ENCODE measurements around the gene ANKRD29. TPM values are rescaled to one million over a fixed set of nuclear protein-coding genes. Genes with fewer than 3 reads are reported as not detected.
"Not testable (repeated sequence)": the region's sequence is repeated elsewhere in the genome, so short reads cannot be mapped to it uniquely, and the experiment has no call there.

ANKRD29 gene
- total RNA-seq, 6 experiments from 2014 or later, result 0.13 to 0.50 (median 0.22) TPM

DNA sequence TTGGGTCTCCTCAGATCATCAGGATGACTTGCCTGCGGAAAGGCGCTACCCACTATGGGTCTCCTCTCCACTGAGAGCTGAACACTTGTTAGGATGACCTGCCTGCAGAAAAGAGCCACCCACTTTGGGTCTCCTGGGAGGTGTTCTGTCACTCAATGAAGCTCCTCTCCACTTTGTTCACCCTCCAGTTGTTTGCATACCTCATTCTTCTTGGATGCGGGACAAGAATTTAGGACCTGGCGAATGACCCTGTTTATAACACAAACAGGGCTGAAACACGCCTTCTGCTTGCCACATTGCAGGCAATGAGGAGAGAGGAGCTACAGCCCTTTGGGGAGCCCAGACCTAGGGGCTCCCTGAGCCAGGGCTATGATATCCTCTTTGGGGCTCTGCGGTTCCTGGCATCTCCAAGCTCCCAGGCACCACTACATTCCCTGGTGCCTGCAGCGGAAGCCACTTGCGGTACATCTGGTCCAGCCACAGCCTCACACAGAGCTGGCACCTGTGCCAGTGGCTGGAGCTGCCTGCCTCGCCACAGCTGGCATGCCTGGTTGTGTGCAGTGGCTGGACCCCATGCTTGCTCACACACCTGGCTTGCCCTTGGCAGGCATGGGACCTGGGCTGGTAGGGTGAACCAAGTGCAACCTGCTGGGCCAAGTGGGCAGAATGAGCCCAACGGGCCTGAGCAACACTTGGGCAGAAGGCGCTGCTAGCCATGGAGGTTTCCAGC is 20.6 kb downstream of the ANKRD29 start:
- Mint-ChIP-seq H3K4me3 (no peak overlapping the region), H3K27ac (no peak overlapping the region), H3K36me3 (ENCODE audit: low read depth) (no peaks in the 10 kb centered on the region), H3K4me1 (ENCODE audit: low read depth) (no peaks in the 10 kb centered on the region), H3K9me3 (0 out of 2 replicates have a peak, but pooled peaks cover 4% of the 10 kb centered on the region), H3K27me3 (ENCODE audit: insufficient read depth) (peaks cover 25% of the 10 kb centered on the region)
- TF ChIP-seq CTCF (IDR thresholded peaks at IDR 0.05), result no peak
- DNase-seq, result no peak

GRCh38 chr18:23641143-23641720 is 21.5 kb downstream of the ANKRD29 start:
- 0 out of 2 replicates have a peak, but pooled peaks cover 4% of the 10 kb centered on the region for H3K9me3 Mint-ChIP-seq

GRCh38 chr18:23640052-23640451 is 22.7 kb downstream of the ANKRD29 start:
- peaks cover 7% of the 10 kb centered on the region for H3K4me1 Mint-ChIP-seq (ENCODE audit: low read depth)
- no peak overlapping the region for H3K4me3 Mint-ChIP-seq
- H3K9me3 Mint-ChIP-seq, result 0 out of 2 replicates have a peak, but pooled peaks cover 4% of the 10 kb centered on the region
- no peak overlapping the region for H3K27ac Mint-ChIP-seq
- no peak for DNase-seq
- no peak for TF ChIP-seq CTCF (IDR thresholded peaks at IDR 0.05)
- no peaks in the 10 kb centered on the region for H3K36me3 Mint-ChIP-seq (ENCODE audit: low read depth)
- H3K27me3 Mint-ChIP-seq (ENCODE audit: insufficient read depth), result peaks cover 16% of the 10 kb centered on the region

More at GRCh38 chr18:23641143-23641720, 21.5 kb downstream of the ANKRD29 start:
- no peaks in the 10 kb centered on the region for H3K4me1 Mint-ChIP-seq (ENCODE audit: low read depth)
- no peak overlapping the region for H3K4me3 Mint-ChIP-seq
- no peak overlapping the region for H3K27ac Mint-ChIP-seq
- TF ChIP-seq CTCF (IDR thresholded peaks at IDR 0.05), result no peak
- H3K27me3 Mint-ChIP-seq (ENCODE audit: insufficient read depth), result peaks cover 20% of the 10 kb centered on the region
- H3K36me3 Mint-ChIP-seq (ENCODE audit: low read depth), result no peaks in the 10 kb centered on the region
- DNase-seq, result no peak

DNA sequence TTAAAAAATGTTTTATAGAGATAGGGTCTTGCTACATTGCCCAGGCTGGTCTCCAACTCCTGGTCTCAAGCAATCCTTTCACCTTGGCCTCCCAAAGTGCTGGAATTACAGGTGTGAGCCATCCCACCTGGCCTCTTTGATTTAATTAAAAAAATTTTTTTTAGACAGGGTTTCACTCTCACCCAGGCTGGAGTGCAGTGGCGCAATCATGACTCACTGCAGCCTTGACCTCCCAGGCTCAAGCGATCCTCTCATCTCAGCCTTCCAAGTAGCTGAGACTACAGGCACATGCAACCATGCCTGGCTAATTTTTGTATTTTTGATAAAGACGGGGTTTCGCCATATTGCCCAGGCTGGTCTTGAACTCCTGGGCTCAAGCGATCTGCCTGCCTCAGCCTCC is 26.3 kb downstream of the ANKRD29 start:
- DNase-seq; H3K9me3 Mint-ChIP-seq; H3K36me3 Mint-ChIP-seq (ENCODE audit: low read depth); H3K27ac Mint-ChIP-seq; H3K4me3 Mint-ChIP-seq: not testable (repeated sequence)
- Mint-ChIP-seq H3K4me1 (ENCODE audit: low read depth) (peaks cover 16% of the 10 kb centered on the region), H3K27me3 (ENCODE audit: insufficient read depth) (peaks cover 18% of the 10 kb centered on the region)

DNA sequence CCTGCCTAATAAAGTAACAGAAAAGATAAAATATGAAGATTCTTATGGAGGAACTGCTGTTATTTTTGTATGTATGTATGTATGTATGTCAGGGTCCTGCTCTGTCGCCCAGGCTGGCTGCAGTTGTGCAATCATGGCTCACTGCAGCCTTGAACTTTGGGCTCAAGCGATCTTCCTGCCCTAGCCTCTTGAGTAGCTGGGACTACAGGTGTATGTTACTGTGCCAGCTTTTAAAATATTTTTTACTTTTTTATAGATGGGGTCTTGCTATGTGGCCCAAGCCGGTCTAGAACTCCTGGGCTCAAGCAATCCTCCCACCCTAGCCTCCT is 26.7 kb downstream of the ANKRD29 start:
- DNase-seq, result no peak
- H3K27ac Mint-ChIP-seq, result no peak overlapping the region
- TF ChIP-seq CTCF (IDR thresholded peaks at IDR 0.05), result no peak
- peaks cover 19% of the 10 kb centered on the region for H3K27me3 Mint-ChIP-seq (ENCODE audit: insufficient read depth)
- H3K36me3 Mint-ChIP-seq (ENCODE audit: low read depth), result no peaks in the 10 kb centered on the region
- H3K4me3 Mint-ChIP-seq, result no peak overlapping the region
- peaks cover 16% of the 10 kb centered on the region for H3K4me1 Mint-ChIP-seq (ENCODE audit: low read depth)
- H3K9me3 Mint-ChIP-seq, result no peaks in the 10 kb centered on the region

- DNase-seq, result no peak
- H3K27ac Mint-ChIP-seq, result no peak overlapping the region
- no peaks in the 10 kb centered on the region for H3K9me3 Mint-ChIP-seq
- H3K4me3 Mint-ChIP-seq, result no peak overlapping the region
- H3K27me3 Mint-ChIP-seq (ENCODE audit: insufficient read depth), result peaks cover 19% of the 10 kb centered on the region
- H3K36me3 Mint-ChIP-seq (ENCODE audit: low read depth), result no peaks in the 10 kb centered on the region
- TF ChIP-seq CTCF (IDR thresholded peaks at IDR 0.05), result no peak
- H3K4me1 Mint-ChIP-seq (ENCODE audit: low read depth), result peaks cover 16% of the 10 kb centered on the region
Observed at GRCh38 chr18:23635283-23636070, 27.2 kb downstream of the ANKRD29 start.

Data from HFFc6 (cell line).